ENCODE data around the gene KRTAP4-3. TPM values are rescaled to one million over a fixed set of nuclear protein-coding genes. Genes with fewer than 3 reads are reported as not detected.

KRTAP4-3 gene
- total RNA-seq (2022; extraction: Qiagen RNA extraction): not detected in 5 replicates

GRCh38 chr17:41168121-41168520 is at the start of gene KRTAP4-3:
KRTAP4-3 (minus strand) TSS chr17:41168221; CDS start chr17:41168172, 49 bp downstream.

DNA sequence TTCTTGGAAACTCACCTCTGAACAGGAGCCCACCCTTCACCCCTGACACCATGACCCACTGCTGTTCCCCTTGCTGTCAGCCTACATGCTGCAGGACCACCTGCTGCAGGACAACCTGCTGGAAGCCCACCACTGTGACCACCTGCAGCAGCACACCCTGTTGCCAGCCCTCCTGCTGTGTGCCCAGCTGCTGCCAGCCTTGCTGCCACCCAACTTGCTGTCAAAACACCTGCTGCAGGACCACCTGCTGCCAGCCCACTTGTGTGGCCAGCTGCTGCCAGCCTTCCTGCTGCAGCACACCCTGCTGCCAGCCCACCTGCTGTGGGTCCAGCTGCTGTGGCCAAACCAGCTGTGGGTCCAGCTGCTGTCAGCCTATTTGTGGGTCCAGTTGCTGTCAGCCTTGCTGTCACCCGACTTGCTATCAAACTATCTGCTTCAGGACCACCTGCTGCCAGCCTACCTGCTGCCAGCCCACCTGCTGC is 21.9 kb upstream of the KRTAP4-3 start, which contains the start of gene KRTAP9-1:
TSS of gene KRTAP9-1 (plus strand) at position 51 of the 482 bp plus-strand sequence. CDS start at position 51, 0 bp downstream.

DNA sequence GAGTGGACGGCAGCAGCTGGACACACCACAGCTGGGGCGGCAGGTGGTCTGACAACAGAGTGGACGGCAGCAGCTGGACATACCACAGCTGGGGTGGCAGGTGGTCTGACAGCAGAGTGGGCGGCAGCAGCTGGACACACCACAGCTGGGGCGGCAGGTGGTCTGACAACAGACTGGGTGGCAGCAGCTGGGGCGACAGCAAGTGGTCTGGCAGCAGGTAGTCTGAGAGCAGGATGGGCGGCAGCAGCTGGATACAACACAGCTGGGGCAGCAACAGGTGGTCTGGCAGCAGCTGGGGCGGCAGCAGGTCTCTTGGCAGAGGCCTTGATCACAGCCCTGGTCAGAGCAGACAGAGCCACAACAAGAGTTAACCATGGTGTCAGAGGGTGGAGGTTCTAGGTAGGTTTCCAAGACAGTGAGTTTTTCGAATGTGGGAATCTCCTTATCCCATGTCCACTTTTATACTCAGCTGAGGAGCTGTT is 16.5 kb upstream of the KRTAP4-3 start, which contains the start of gene KRTAP4-1:
TSS of gene KRTAP4-1 (minus strand) at position 432 of the 482 bp plus-strand sequence. CDS start at position 375, 57 bp downstream.

GRCh38 chr17:41177727-41178271 is 9.8 kb upstream of the KRTAP4-3 start, which contains the start of gene KRTAP4-2:
KRTAP4-2 (minus strand) TSS chr17:41178221; CDS start chr17:41178164, 57 bp downstream.

GRCh38 chr17:41160648-41161047 is 7.4 kb downstream of the KRTAP4-3 start, which contains the start of gene KRTAP4-4:
KRTAP4-4 (minus strand) TSS chr17:41160748; CDS start chr17:41160691, 57 bp downstream.

DNA sequence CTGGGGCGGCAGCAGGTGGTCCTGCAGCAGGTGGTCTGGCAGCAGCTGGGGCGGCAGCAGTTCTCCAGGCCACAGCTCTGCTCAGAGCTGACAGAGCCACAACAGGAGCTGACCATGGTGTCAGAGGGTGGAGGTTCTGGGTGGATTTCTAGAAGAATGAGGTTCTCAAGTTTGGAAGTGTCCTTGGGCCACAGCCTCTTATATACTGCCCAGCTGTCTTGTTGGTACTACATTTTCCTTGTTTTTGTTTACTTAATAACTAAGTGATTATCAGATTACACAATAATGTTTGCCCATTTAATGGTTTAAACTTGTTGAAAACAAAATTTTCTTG is 18.4 kb downstream of the KRTAP4-3 start, which contains the start of gene KRTAP4-5:
TSS of gene KRTAP4-5 (minus strand) at position 174 of the 334 bp plus-strand sequence. CDS start at position 116, 58 bp downstream.

DNA sequence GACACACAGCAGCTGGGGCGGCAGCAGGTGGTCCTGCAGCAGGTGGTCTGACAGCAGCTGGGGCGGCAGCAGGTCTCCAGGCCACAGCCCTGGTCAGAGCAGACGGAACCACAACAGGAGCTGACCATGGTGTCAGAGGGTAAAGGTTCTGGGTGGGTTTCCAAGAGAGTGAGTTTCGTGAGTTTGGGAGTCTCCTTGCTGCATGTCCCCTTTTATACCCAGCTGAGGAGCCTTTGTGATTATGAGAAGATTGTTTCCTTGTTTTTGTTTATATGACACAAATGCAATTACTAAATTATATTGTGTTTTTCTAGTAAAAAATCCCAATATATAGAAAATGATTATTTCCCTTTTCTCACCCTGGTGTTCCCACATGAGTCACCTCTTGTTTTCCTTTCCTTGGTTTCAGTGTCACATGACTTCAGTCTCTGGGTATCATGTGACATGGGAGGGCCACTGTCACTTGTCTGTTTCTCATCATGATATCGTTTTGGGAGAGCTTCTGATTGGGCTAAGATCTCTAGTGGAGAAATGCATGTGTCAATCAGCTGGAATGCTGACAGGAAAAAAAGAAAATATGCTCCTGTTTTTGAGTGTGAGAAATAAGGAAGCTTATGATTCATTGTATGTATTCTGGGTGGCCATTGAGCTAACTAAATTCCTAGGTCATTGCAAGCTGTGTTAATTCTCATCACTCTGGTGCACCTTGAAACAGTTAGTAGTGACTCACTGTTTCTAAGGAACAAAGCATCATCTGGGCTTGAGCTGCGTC is 27.5 kb downstream of the KRTAP4-3 start, which contains the start of gene KRTAP4-6:
TSS of gene KRTAP4-6 (minus strand) at position 185 of the 772 bp plus-strand sequence. CDS start at position 128, 57 bp downstream.

GRCh38 chr17:41123991-41124371 is 44.0 kb downstream of the KRTAP4-3 start, which contains the start of gene KRTAP4-12:
KRTAP4-12 (minus strand) TSS chr17:41124182; CDS start chr17:41124122, 60 bp downstream.

GRCh38 chr17:41117846-41118386 is 50.1 kb downstream of the KRTAP4-3 start, which contains the start of gene KRTAP4-11:
KRTAP4-11 (minus strand) TSS chr17:41118373; CDS start chr17:41118315, 58 bp downstream.

Other genes with a start within 250 kb of the KRTAP4-3 start
- 0.08 to 0.14 TPM (median 0.10 TPM) in 4 of 5 replicates, not detected in the other for gene KRT23, start 230.6 kb downstream of the KRTAP4-3 start, total RNA-seq (2022; extraction: Qiagen RNA extraction)
- gene KRT39, start 201.3 kb downstream of the KRTAP4-3 start, total RNA-seq (2022; extraction: Qiagen RNA extraction): not detected in 5 replicates
- gene KRT40, start 183.9 kb downstream of the KRTAP4-3 start, total RNA-seq (2022; extraction: Qiagen RNA extraction): not detected in 5 replicates
- not detected in 5 replicates for gene KRTAP3-3, start 174.1 kb downstream of the KRTAP4-3 start, total RNA-seq (2022; extraction: Qiagen RNA extraction)
- gene KRTAP3-2, start 168.3 kb downstream of the KRTAP4-3 start, total RNA-seq (2022; extraction: Qiagen RNA extraction): 0.20 to 0.57 TPM (median 0.29 TPM) in 5 replicates
- gene KRTAP3-1, start 159.1 kb downstream of the KRTAP4-3 start, total RNA-seq (2022; extraction: Qiagen RNA extraction): not detected in 5 replicates
- not detected in 5 replicates for gene KRTAP1-5, start 141.0 kb downstream of the KRTAP4-3 start, total RNA-seq (2022; extraction: Qiagen RNA extraction)
- gene KRTAP1-4, start 138.0 kb downstream of the KRTAP4-3 start, total RNA-seq (2022; extraction: Qiagen RNA extraction): not detected in 5 replicates
- not detected in 5 replicates for gene KRTAP1-3, start 133.3 kb downstream of the KRTAP4-3 start, total RNA-seq (2022; extraction: Qiagen RNA extraction)
- not detected in 5 replicates for gene KRTAP1-1, start 126.8 kb downstream of the KRTAP4-3 start, total RNA-seq (2022; extraction: Qiagen RNA extraction)
- gene KRTAP2-1, start 120.9 kb downstream of the KRTAP4-3 start, total RNA-seq (2022; extraction: Qiagen RNA extraction): not detected in 5 replicates
- not detected in 5 replicates for gene KRTAP2-2, start 113.0 kb downstream of the KRTAP4-3 start, total RNA-seq (2022; extraction: Qiagen RNA extraction)
- gene KRTAP2-3, start 108.1 kb downstream of the KRTAP4-3 start, total RNA-seq (2022; extraction: Qiagen RNA extraction): 0.18 TPM in 1 of 5 replicates, not detected in the others
- gene KRTAP2-4, start 102.3 kb downstream of the KRTAP4-3 start, total RNA-seq (2022; extraction: Qiagen RNA extraction): not detected in 5 replicates
- not detected in 5 replicates for gene KRTAP4-7, start 84.1 kb downstream of the KRTAP4-3 start, total RNA-seq (2022; extraction: Qiagen RNA extraction)
- gene KRTAP4-8, start 70.1 kb downstream of the KRTAP4-3 start, total RNA-seq (2022; extraction: Qiagen RNA extraction): not detected in 5 replicates
- not detected in 5 replicates for gene KRTAP4-16, start 66.0 kb downstream of the KRTAP4-3 start, total RNA-seq (2022; extraction: Qiagen RNA extraction)
- gene KRTAP4-9, start 62.8 kb downstream of the KRTAP4-3 start, total RNA-seq (2022; extraction: Qiagen RNA extraction): not detected in 5 replicates
- gene KRTAP4-11, start 49.8 kb downstream of the KRTAP4-3 start, total RNA-seq (2022; extraction: Qiagen RNA extraction): not detected in 5 replicates
- gene KRTAP4-12, start 44.0 kb downstream of the KRTAP4-3 start, total RNA-seq (2022; extraction: Qiagen RNA extraction): not detected in 5 replicates
- not detected in 5 replicates for gene KRTAP4-6, start 27.7 kb downstream of the KRTAP4-3 start, total RNA-seq (2022; extraction: Qiagen RNA extraction)
- not detected in 5 replicates for gene KRTAP4-5, start 18.4 kb downstream of the KRTAP4-3 start, total RNA-seq (2022; extraction: Qiagen RNA extraction)
- not detected in 5 replicates for gene KRTAP4-4, start 7.5 kb downstream of the KRTAP4-3 start, total RNA-seq (2022; extraction: Qiagen RNA extraction)
- not detected in 5 replicates for gene KRTAP4-2, start 10.0 kb upstream of the KRTAP4-3 start, total RNA-seq (2022; extraction: Qiagen RNA extraction)
- gene KRTAP4-1, start 16.7 kb upstream of the KRTAP4-3 start, total RNA-seq (2022; extraction: Qiagen RNA extraction): 0.08 to 0.13 TPM in 2 of 5 replicates, not detected in the others
- gene KRTAP9-1, start 21.7 kb upstream of the KRTAP4-3 start, total RNA-seq (2022; extraction: Qiagen RNA extraction): not detected in 5 replicates
- gene KRTAP9-2, start 58.4 kb upstream of the KRTAP4-3 start, total RNA-seq (2022; extraction: Qiagen RNA extraction): not detected in 5 replicates
- not detected in 5 replicates for gene KRTAP9-3, start 64.2 kb upstream of the KRTAP4-3 start, total RNA-seq (2022; extraction: Qiagen RNA extraction)
- gene KRTAP9-8, start 69.8 kb upstream of the KRTAP4-3 start, total RNA-seq (2022; extraction: Qiagen RNA extraction): not detected in 5 replicates
- gene KRTAP9-4, start 81.5 kb upstream of the KRTAP4-3 start, total RNA-seq (2022; extraction: Qiagen RNA extraction): not detected in 5 replicates
- gene KRTAP9-9, start 87.2 kb upstream of the KRTAP4-3 start, total RNA-seq (2022; extraction: Qiagen RNA extraction): not detected in 5 replicates
- gene KRTAP9-6, start 97.2 kb upstream of the KRTAP4-3 start, total RNA-seq (2022; extraction: Qiagen RNA extraction): not detected in 5 replicates
- gene KRTAP9-7, start 107.5 kb upstream of the KRTAP4-3 start, total RNA-seq (2022; extraction: Qiagen RNA extraction): not detected in 5 replicates
- not detected in 5 replicates for gene KRTAP29-1, start 134.6 kb upstream of the KRTAP4-3 start, total RNA-seq (2022; extraction: Qiagen RNA extraction)
- not detected in 5 replicates for gene KRTAP16-1, start 141.1 kb upstream of the KRTAP4-3 start, total RNA-seq (2022; extraction: Qiagen RNA extraction)
- not detected in 5 replicates for gene KRTAP17-1, start 147.5 kb upstream of the KRTAP4-3 start, total RNA-seq (2022; extraction: Qiagen RNA extraction)
- not detected in 5 replicates for gene KRT33A, start 182.6 kb upstream of the KRTAP4-3 start, total RNA-seq (2022; extraction: Qiagen RNA extraction)
- gene KRT33B, start 201.6 kb upstream of the KRTAP4-3 start, total RNA-seq (2022; extraction: Qiagen RNA extraction): 0.08 TPM in 1 of 5 replicates, not detected in the others
- 0.23 to 0.61 TPM (median 0.42 TPM) in 5 replicates for gene KRT34, start 214.1 kb upstream of the KRTAP4-3 start, total RNA-seq (2022; extraction: Qiagen RNA extraction)
- not detected in 5 replicates for gene KRT31, start 229.4 kb upstream of the KRTAP4-3 start, total RNA-seq (2022; extraction: Qiagen RNA extraction)